ENCODE measurements around the gene SPAAR. TPM values are rescaled to one million over a fixed set of nuclear protein-coding genes. Genes with fewer than 3 reads are reported as not detected.

SPAAR gene
- total and polyA plus RNA-seq, 11 donors: 4.1 to 11.3 (median 7.0) TPM

DNA sequence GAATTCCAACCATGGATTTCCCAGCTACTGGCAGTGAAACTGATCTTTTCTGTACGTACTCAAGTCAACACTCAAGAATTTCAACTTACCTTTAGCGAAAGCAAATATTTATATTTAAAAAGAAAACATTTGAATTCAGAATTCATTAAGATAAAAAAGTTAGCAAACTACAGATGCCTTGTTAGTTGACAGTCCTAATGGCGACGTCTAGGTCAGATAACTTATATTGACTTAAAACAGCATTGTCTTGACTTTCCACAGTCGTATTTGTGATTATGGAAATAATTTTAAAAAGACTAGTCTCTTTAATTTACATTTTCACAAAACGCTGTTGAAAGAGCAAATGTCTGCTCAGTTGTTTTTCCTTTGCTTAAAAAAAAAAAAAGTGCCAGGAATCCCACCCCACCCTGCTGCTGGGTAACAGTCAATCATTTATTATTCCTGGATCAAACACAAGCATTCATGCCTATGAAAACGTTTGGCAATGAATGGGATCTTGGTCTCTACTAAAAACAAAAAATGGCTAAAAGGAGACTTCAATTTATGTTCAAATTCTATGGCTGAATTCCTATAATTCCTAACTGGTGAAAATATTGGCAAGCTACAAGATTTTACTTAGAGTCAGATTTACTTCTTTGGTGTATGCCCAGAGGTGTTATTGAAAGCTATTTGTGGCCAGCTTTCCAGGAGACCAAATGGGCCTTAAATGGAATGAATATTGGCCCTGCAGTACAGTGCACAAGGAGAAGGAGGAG is 26.6 kb downstream of the SPAAR start:
- Histone ChIP-seq H3K4me3 (no peak overlapping the region), H3K27me3 (no peaks in the 10 kb centered on the region), H3K9me3 (peaks cover 0 to 3% (median 0%) of the 10 kb centered on the region in 12 donors), H3K27ac (no peak overlapping the region), H3K36me3 (no peaks in the 10 kb centered on the region), H3K4me1 (peaks cover 0 to 21% (median 0%) of the 10 kb centered on the region in 12 donors)
- ATAC-seq (no peak), DNase-seq (no peak)
- WGBS, 4 donors: 59 to 69% (median 65%) methylated on average over 7 of the region's 7 CpGs
- TF ChIP-seq POLR2A (IDR thresholded peaks at IDR 0.05): no peak
- TF ChIP-seq, protein P1, sequence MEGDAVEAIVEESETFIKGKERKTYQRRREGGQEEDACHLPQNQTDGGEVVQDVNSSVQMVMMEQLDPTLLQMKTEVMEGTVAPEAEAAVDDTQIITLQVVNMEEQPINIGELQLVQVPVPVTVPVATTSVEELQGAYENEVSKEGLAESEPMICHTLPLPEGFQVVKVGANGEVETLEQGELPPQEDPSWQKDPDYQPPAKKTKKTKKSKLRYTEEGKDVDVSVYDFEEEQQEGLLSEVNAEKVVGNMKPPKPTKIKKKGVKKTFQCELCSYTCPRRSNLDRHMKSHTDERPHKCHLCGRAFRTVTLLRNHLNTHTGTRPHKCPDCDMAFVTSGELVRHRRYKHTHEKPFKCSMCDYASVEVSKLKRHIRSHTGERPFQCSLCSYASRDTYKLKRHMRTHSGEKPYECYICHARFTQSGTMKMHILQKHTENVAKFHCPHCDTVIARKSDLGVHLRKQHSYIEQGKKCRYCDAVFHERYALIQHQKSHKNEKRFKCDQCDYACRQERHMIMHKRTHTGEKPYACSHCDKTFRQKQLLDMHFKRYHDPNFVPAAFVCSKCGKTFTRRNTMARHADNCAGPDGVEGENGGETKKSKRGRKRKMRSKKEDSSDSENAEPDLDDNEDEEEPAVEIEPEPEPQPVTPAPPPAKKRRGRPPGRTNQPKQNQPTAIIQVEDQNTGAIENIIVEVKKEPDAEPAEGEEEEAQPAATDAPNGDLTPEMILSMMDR (IDR thresholded peaks at IDR 0.05): no peak
- intact Hi-C loops (cut with DNase I): no loop called here

DNA sequence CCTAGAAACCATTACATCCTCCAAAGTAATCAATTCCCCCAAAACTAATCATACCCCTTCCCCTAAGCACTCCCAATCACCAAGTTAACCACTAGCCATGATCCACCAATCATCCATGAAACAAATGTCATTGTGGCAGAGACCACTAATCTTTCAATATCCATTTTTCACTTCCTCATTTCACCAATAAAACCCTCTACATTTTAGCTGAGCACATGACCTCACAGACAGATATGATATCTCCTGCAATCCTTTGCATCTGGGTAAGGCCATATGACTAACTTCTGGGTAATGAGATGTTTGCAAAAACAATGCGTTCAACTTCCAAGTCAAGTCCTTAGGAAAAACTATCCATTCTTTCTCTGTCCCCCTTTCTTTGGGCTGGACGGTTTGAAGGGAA is 27.9 kb downstream of the SPAAR start:
- intact Hi-C loops (cut with DNase I): no loop called here
- Histone ChIP-seq H3K27ac (no peak overlapping the region), H3K27me3 (no peaks in the 10 kb centered on the region), H3K9me3 (peaks cover 0 to 3% (median 0%) of the 10 kb centered on the region in 12 donors), H3K4me1 (peaks cover 0 to 25% (median 0%) of the 10 kb centered on the region in 12 donors), H3K36me3 (no peaks in the 10 kb centered on the region), H3K4me3 (no peak overlapping the region)
- ATAC-seq (no peak), DNase-seq (no peak)
- TF ChIP-seq, protein P1 (IDR thresholded peaks at IDR 0.05): no peak
- no peak for TF ChIP-seq POLR2A (IDR thresholded peaks at IDR 0.05)
- WGBS, 4 donors: 66 to 95% (median 91%) methylated on average over 2 of the region's 2 CpGs

DNA sequence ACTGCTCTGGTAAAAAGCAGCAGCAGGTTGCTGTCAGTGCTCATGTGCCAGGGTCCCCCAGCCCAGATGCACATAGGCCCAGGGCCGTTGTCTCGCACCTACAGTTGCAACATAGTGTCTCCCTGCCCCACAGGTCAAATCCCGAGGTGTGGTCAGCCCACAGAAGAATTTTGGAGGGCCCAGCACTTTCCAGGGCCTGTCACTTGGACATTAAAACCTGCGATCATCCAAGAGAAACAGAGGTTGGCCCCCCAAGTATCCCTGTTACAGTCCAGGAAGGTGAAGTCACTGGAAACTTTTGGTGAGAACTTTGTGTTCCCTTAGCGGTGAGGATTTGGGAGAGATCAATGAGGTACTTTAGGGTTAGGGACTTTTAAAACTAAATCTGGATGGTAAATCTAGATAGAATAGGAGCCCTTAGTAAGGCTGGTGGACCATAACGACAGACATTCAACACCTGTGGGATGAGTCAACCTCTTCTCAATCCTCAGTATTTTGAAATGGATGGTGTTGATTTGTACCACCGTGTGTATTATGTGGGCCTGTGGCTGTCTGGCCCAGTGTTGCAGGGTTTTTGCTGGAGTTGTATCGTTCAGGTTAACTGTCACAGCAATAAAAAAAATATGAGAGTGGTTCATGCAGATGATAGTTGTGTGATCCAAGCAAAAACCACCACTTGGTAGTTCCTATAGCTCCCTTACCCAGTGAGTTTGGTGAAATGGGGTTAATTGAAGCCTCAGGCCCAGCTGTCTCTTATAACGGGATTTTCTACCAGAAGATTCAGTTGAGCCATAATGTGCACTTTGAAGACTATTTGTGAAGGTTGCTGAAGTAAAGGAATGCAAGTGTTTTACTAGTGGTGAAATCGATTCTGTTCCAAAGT is 29.4 kb downstream of the SPAAR start:
- Histone ChIP-seq H3K4me1 (peaks cover 0 to 15% (median 0%) of the 10 kb centered on the region in 12 donors), H3K9me3 (peaks cover 0 to 3% (median 0%) of the 10 kb centered on the region in 12 donors), H3K27me3 (no peaks in the 10 kb centered on the region), H3K36me3 (no peaks in the 10 kb centered on the region), H3K27ac (no peak overlapping the region), H3K4me3 (no peak overlapping the region)
- intact Hi-C loops (cut with DNase I): no loop called here
- DNase-seq: no peak
- peak in 2 of 4 donors; percentile 7 to 20 for ATAC-seq
- TF ChIP-seq, protein P1 (IDR thresholded peaks at IDR 0.05): no peak
- TF ChIP-seq POLR2A (IDR thresholded peaks at IDR 0.05): no peak
- 88 to 91% (median 89%) methylated on average over 10 of the region's 10 CpGs for WGBS, 4 donors

DNA sequence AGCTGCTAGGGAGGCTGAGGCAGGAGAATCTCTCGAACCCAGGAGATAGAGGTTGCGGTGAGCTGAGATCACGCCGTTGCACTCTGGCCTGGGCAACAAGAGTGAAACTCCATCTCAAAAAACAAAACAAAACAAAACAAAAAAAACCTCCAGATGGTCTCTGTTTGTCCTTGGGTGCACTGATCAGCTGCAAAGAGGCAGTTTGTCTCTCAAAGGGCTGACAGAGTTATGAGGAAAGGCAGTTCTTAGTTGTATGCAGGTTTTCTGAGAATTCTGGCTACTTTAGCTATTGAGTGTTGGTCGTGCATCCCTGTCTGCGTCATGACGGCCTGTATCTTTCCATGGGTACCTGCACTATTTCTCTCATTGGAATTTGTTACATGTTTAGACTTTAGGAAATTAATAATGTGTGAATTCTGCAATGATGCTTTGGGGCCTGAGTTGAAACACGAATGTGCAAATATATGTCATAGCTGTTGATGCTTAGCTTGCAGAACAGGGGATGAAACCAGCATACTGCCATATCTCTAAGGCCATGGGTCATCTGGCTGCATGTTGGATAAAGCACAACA is 30.5 kb downstream of the SPAAR start:
- intact Hi-C loops (cut with DNase I): no loop called here
- DNase-seq: no peak
- Histone ChIP-seq H3K27me3 (no peaks in the 10 kb centered on the region), H3K27ac (no peak overlapping the region), H3K4me1 (peaks cover 0 to 18% (median 0%) of the 10 kb centered on the region in 12 donors), H3K4me3 (no peak overlapping the region), H3K36me3 (no peaks in the 10 kb centered on the region), H3K9me3 (peaks cover 0 to 3% (median 0%) of the 10 kb centered on the region in 12 donors)
- WGBS, 4 donors: 92 to 95% (median 93%) methylated on average over 8 of the region's 8 CpGs
- TF ChIP-seq, protein P1 (IDR thresholded peaks at IDR 0.05): no peak
- TF ChIP-seq POLR2A (IDR thresholded peaks at IDR 0.05): no peak
- no peak for ATAC-seq

Data from heart left ventricle (tissue), 16 donors.